GM18951 (cell line): ENCODE data around the gene PRKX.
"Not testable (repeated sequence)": the region's sequence is repeated elsewhere in the genome, so short reads cannot be mapped to it uniquely, and the experiment has no call there.

Source experiments
- POLR2A ChIP-seq: IDR thresholded peaks from 4 replicates; pipeline ENCODE4 v1.6.1; 2011; ENCODE audit warnings: mild to moderate bottlenecking; ENCODE audit not compliant: insufficient read length, insufficient read depth; ENCODE audit errors: extremely low read depth
- in situ Hi-C: fragments of 300-500 bp; cut with MboI; formaldehyde crosslinking; loops from one replicate; pipeline ENCODE4 v1.12.0; 2022; ENCODE audit warnings: low sequenced_read_pairs, mixed read lengths, inconsistent platforms; ENCODE audit not compliant: unreplicated experiment

The PRKX gene

GRCh38 chrX:3651277-3651676, 62.2 kb downstream of the PRKX start:
- no peak for TF ChIP-seq POLR2A
- in situ Hi-C loops = loop anchor here (5.0 kb wide), 1 partner anchor 161 kb away; no protein-coding TSS in a partner anchor

- no peak for TF ChIP-seq POLR2A
- in situ Hi-C loops = no loop called here
Observed at GRCh38 chrX:3648084-3648483, 65.4 kb downstream of the PRKX start.

DNA sequence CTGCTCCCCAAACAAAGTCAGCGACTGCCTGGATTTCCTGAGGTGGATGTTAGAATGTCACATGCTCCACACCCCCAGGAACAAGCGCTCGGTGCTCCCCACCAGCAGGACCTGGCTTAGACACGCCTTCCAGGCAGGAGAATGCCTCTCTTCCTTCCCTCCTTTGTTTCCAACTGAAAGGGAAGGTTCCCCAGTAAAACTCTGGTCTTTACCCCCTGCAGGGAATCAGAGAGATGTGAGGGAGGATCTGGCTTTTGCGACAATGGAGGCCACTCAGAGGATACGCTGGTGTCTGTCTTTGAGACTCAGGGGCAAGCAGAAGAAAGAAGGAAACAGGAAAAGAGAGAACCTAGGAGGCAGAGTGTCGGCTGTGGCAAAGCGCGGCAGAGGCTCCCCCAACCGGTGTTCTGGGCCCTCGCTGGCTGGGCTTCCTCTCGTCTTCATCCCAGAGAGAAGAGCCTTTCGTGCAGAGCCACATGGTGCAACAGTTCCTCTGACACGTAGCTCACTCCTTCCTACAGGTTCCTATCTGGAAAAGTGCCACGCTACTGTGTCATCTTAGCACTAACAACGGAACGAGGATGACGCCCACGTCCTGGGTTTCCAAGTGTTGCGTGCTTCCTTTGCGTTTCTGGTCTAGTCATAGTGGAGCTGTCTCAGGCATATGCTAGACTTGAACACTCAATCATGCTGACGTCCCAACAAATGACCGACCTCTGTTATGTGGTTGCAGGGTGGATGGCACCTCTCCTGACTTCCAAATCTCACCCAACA, 73.4 kb downstream of the PRKX start:
- in situ Hi-C loops = not testable (repeated sequence)

GRCh38 chrX:3639236-3639635, 74.2 kb downstream of the PRKX start:
- in situ Hi-C loops = no loop called here
- TF ChIP-seq POLR2A = no peak

- in situ Hi-C loops = no loop called here
- TF ChIP-seq POLR2A = no peak
Observed at GRCh38 chrX:3638280-3638873, 75.1 kb downstream of the PRKX start.

DNA sequence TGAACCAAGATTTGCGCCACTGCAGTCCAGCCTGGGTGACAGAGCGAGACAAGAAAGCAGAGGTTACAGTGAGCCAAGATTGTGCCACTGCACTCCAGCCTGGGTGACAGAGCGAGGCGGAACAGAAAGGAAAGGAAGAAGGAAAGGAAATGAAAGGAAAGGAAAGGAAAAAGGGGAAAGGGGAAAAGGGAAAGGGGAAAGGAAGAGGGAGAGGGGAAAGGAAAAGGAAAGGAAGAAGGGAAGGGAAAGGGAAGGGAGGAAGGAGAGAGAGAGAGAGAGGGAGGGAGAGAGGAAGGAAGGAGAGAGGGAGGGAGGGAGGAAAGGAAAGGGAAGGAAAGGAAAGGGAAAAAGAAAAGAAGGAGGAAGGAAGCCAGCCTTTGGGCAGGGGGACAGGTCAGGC, 76.6 kb downstream of the PRKX start:
- in situ Hi-C loops = no loop called here
- TF ChIP-seq POLR2A = no peak

GRCh38 chrX:3631196-3631595, 82.3 kb downstream of the PRKX start:
- in situ Hi-C loops = no loop called here
- no peak for TF ChIP-seq POLR2A

DNA sequence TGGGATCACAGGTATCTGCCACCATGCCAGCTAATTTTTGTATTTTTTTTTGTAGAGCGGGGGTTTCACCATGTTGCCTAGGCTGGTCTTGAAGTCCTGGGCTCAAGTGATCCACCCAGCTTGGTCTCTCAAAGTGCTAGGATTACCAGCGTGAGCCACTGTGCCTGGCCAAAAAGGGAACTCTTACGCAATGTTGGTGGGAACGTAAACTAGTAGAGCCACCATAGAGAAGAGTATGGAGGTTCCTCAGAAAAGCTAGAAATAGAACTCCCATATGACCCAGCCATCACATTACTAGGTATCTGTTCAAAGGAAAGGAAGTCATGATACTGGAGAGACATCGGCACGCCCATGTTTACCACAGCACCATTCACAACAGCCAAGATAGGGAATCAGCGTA, 85.9 kb downstream of the PRKX start:
- in situ Hi-C loops = no loop called here
- TF ChIP-seq POLR2A = no peak

DNA sequence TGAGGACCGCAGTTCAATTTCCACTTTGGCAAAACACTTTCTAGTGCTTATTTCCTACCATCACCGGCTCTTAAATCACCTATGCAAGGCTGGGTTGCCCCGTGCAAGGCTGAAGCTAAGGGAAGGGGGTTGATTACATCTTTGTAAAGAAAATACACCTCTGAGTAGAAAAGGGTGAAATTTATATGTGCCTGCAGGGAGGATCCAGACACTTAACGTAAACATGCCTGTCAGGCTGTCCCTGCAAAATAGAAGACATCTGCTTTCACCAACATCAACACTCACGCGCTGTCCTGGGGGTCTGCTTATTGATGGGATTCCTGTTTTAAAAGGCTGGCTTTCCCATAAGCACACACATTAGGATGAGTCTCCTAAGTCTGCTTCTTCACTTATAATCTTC, 92.0 kb downstream of the PRKX start:
- no peak for TF ChIP-seq POLR2A

GRCh38 chrX:3611744-3612143, 101.7 kb downstream of the PRKX start:
- in situ Hi-C loops = loop anchor here (25.0 kb wide), 1 partner anchor 574 kb away; the partner anchor contains the start of gene ARSF

More for the DNA sequence above, 92.0 kb downstream of the PRKX start:
- in situ Hi-C loops = loop anchor here (25.0 kb wide), 1 partner anchor 584 kb away; the partner anchor contains the start of gene ARSF

- in situ Hi-C loops = loop anchor here (25.0 kb wide), 1 partner anchor 573 kb away; the partner anchor contains the start of gene ARSF
- no peak for TF ChIP-seq POLR2A
Observed at GRCh38 chrX:3609810-3610209, 103.6 kb downstream of the PRKX start.

DNA sequence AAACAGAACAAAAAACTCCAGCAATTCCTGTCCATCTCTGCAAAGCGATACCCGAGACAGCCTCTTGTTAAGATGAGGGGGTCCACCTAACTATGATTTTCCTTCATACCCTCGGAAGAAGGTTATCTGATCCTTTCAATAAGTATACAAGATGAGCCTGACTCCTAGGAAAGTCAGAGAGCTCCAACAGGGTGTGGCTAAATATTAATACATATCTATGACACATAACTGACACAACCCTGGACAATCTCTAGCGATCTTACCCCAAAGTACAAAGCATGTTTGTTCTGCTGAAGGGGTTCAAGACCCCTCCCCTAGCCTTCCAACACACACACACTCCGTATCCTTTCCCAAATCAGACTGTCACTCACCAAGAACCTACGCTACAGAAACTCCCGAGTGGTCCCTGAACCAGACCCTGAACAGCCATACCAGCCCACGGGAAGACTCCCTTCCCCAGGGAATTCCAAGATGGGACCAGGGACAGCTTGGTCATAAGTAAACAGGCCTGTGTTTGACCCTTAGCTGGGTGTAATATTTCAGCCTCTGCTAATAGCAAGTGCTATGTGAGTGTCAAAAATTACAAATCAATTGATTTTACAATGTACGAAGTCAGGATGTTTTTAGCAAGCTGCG, 110.3 kb downstream of the PRKX start:
- in situ Hi-C loops = loop anchor here (25.0 kb wide), 1 partner anchor 566 kb away; the partner anchor contains the start of gene ARSF

GRCh38 chrX:3599802-3600430, 113.5 kb downstream of the PRKX start:
- no peak for TF ChIP-seq POLR2A

More for the DNA sequence above, 110.3 kb downstream of the PRKX start:
- no peak for TF ChIP-seq POLR2A

More at GRCh38 chrX:3599802-3600430, 113.5 kb downstream of the PRKX start:
- in situ Hi-C loops = loop anchor here (25.0 kb wide), 1 partner anchor 563 kb away; the partner anchor contains the start of gene ARSF
